ENCODE data around the gene GALK2. TPM values are rescaled to one million over a fixed set of nuclear protein-coding genes. Genes with fewer than 3 reads are reported as not detected.
"Not testable (repeated sequence)": the region's sequence is repeated elsewhere in the genome, so short reads cannot be mapped to it uniquely, and the experiment has no call there.

GALK2 gene
- total and polyA plus RNA-seq, 5 donors from 2014 or later, result 27.7 to 39.1 (median 29.7) TPM

GRCh38 chr15:49199666-49200065, 29.6 kb downstream of the GALK2 start:
- no peaks in the 10 kb centered on the region for H3K4me1 ChIP-seq (ENCODE audit: control insufficient read depth, insufficient read depth, low read length, poor library complexity, severe bottlenecking)
- H3K27me3 ChIP-seq (ENCODE audit: control insufficient read depth, insufficient read depth, low read length), result no peaks in the 10 kb centered on the region
- Mint-ChIP-seq H3K36me3 (peaks cover 28% of the 10 kb centered on the region), H3K9me3 (peaks cover 0 to 1% (median 0%) of the 10 kb centered on the region in 7 donors), H3K27me3 (no peaks in the 10 kb centered on the region), H3K27ac (peak overlapping the region in 1 of 3 donors; percentile 45), H3K4me3 (no peak overlapping the region), H3K4me1 (peaks cover 18 to 43% (median 25%) of the 10 kb centered on the region in 4 donors)
- no peak overlapping the region for H3K27ac ChIP-seq (ENCODE audit: insufficient read depth, low read length, poor library complexity, severe bottlenecking)
- H3K4me3 ChIP-seq (ENCODE audit: low read depth, low read length), result no peak overlapping the region
- ATAC-seq (ENCODE audit: low read depth in 2 of 2) (no peak), DNase-seq (no peak)
- no peaks in the 10 kb centered on the region for H3K9me3 ChIP-seq (ENCODE audit: control insufficient read depth in 2 of 2, low read length in 2 of 2)
- peaks cover 18% of the 10 kb centered on the region for H3K36me3 ChIP-seq (ENCODE audit: control insufficient read depth, insufficient read depth, low read length)

GRCh38 chr15:49200347-49200746, 30.3 kb downstream of the GALK2 start:
- H3K27me3 ChIP-seq (ENCODE audit: control insufficient read depth, insufficient read depth, low read length), result no peaks in the 10 kb centered on the region
- Mint-ChIP-seq H3K36me3 (peaks cover 35% of the 10 kb centered on the region), H3K27me3 (no peaks in the 10 kb centered on the region), H3K9me3 (peaks cover 0 to 8% (median under 1%) of the 10 kb centered on the region in 7 donors), H3K4me3 (no peak overlapping the region), H3K27ac (peak overlapping the region in 1 of 3 donors; percentile 45), H3K4me1 (peaks cover 17 to 42% (median 27%) of the 10 kb centered on the region in 4 donors)
- H3K27ac ChIP-seq (ENCODE audit: insufficient read depth, low read length, poor library complexity, severe bottlenecking), result no peak overlapping the region
- no peak for DNase-seq
- peaks cover 0 to 4% of the 10 kb centered on the region in 2 experiments for H3K9me3 ChIP-seq (ENCODE audit: control insufficient read depth in 2 of 2, low read length in 2 of 2)
- ATAC-seq (ENCODE audit: low read depth in 2 of 2), result no peak
- H3K4me1 ChIP-seq (ENCODE audit: control insufficient read depth, insufficient read depth, low read length, poor library complexity, severe bottlenecking), result no peaks in the 10 kb centered on the region
- peaks cover 18% of the 10 kb centered on the region for H3K36me3 ChIP-seq (ENCODE audit: control insufficient read depth, insufficient read depth, low read length)
- H3K4me3 ChIP-seq (ENCODE audit: low read depth, low read length), result no peak overlapping the region

- H3K36me3 ChIP-seq (ENCODE audit: control insufficient read depth, insufficient read depth, low read length), result peaks cover 20% of the 10 kb centered on the region
- not testable (repeated sequence) for H3K4me3 ChIP-seq (ENCODE audit: low read depth, low read length); ATAC-seq (ENCODE audit: low read depth in 2 of 2); H3K4me1 ChIP-seq (ENCODE audit: control insufficient read depth, insufficient read depth, low read length, poor library complexity, severe bottlenecking); H3K4me3 Mint-ChIP-seq; H3K27ac Mint-ChIP-seq; DNase-seq; H3K27ac ChIP-seq (ENCODE audit: insufficient read depth, low read length, poor library complexity, severe bottlenecking); H3K27me3 ChIP-seq (ENCODE audit: control insufficient read depth, insufficient read depth, low read length); H3K27me3 Mint-ChIP-seq
- H3K9me3 ChIP-seq (ENCODE audit: control insufficient read depth in 2 of 2, low read length in 2 of 2), result peaks cover 8 to 28% of the 10 kb centered on the region in 2 experiments
- Mint-ChIP-seq H3K4me1 (peaks cover 14 to 30% (median 24%) of the 10 kb centered on the region in 4 donors), H3K9me3 (peaks cover 8 to 58% (median 23%) of the 10 kb centered on the region in 7 donors), H3K36me3 (peaks cover 85% of the 10 kb centered on the region)
These were observed 38.1 kb downstream of the GALK2 start for GRCh38 chr15:49208102-49208501.

GRCh38 chr15:49212897-49213296, 42.9 kb downstream of the GALK2 start:
- Histone ChIP-seq H3K36me3 (ENCODE audit: control insufficient read depth, insufficient read depth, low read length) (peaks cover 21% of the 10 kb centered on the region), H3K4me3 (ENCODE audit: low read depth, low read length) (no peak overlapping the region), H3K27ac (ENCODE audit: insufficient read depth, low read length, poor library complexity, severe bottlenecking) (no peak overlapping the region), H3K27me3 (ENCODE audit: control insufficient read depth, insufficient read depth, low read length) (no peaks in the 10 kb centered on the region), H3K9me3 (ENCODE audit: control insufficient read depth in 2 of 2, low read length in 2 of 2) (peaks cover 8 to 19% of the 10 kb centered on the region in 2 experiments), H3K4me1 (ENCODE audit: control insufficient read depth, insufficient read depth, low read length, poor library complexity, severe bottlenecking) (no peaks in the 10 kb centered on the region)
- Mint-ChIP-seq H3K27me3 (no peaks in the 10 kb centered on the region), H3K9me3 (peaks cover 1 to 34% (median 21%) of the 10 kb centered on the region in 7 donors), H3K4me3 (no peak overlapping the region), H3K36me3 (peaks cover 75% of the 10 kb centered on the region), H3K4me1 (peaks cover 26 to 31% (median 29%) of the 10 kb centered on the region in 4 donors), H3K27ac (no peak overlapping the region)
- no peak for ATAC-seq (ENCODE audit: low read depth in 2 of 2)
- no peak for DNase-seq

GRCh38 chr15:49215768-49216739, 46.0 kb downstream of the GALK2 start:
- Histone ChIP-seq H3K9me3 (ENCODE audit: control insufficient read depth in 2 of 2, low read length in 2 of 2) (peaks cover 0 to 7% of the 10 kb centered on the region in 2 experiments), H3K27ac (ENCODE audit: insufficient read depth, low read length, poor library complexity, severe bottlenecking) (no peak overlapping the region), H3K4me3 (ENCODE audit: low read depth, low read length) (no peak overlapping the region), H3K36me3 (ENCODE audit: control insufficient read depth, insufficient read depth, low read length) (peaks cover 32% of the 10 kb centered on the region), H3K27me3 (ENCODE audit: control insufficient read depth, insufficient read depth, low read length) (no peaks in the 10 kb centered on the region), H3K4me1 (ENCODE audit: control insufficient read depth, insufficient read depth, low read length, poor library complexity, severe bottlenecking) (no peaks in the 10 kb centered on the region)
- Mint-ChIP-seq H3K4me1 (peaks cover 17 to 45% (median 23%) of the 10 kb centered on the region in 4 donors), H3K36me3 (peaks cover 76% of the 10 kb centered on the region), H3K27ac (peak overlapping the region in 1 of 3 donors; percentile 5), H3K9me3 (peaks cover 0 to 10% (median 6%) of the 10 kb centered on the region in 7 donors), H3K27me3 (no peaks in the 10 kb centered on the region), H3K4me3 (no peak overlapping the region)
- DNase-seq (no peak), ATAC-seq (ENCODE audit: low read depth in 2 of 2) (no peak)

GRCh38 chr15:49223536-49224274, 53.7 kb downstream of the GALK2 start:
- ATAC-seq (ENCODE audit: low read depth in 2 of 2) (no peak), DNase-seq (no peak)
- H3K27me3 ChIP-seq (ENCODE audit: control insufficient read depth, insufficient read depth, low read length), result no peaks in the 10 kb centered on the region
- no peak overlapping the region for H3K4me3 Mint-ChIP-seq
- H3K27me3 Mint-ChIP-seq, result no peaks in the 10 kb centered on the region
- H3K4me3 ChIP-seq (ENCODE audit: low read depth, low read length), result no peak overlapping the region
- H3K9me3 ChIP-seq (ENCODE audit: control insufficient read depth in 2 of 2, low read length in 2 of 2), result peaks cover 8 to 9% of the 10 kb centered on the region in 2 experiments
- peaks cover 29 to 39% (median 32%) of the 10 kb centered on the region in 4 donors for H3K4me1 Mint-ChIP-seq
- peaks cover 75% of the 10 kb centered on the region for H3K36me3 Mint-ChIP-seq
- no peak overlapping the region for H3K27ac ChIP-seq (ENCODE audit: insufficient read depth, low read length, poor library complexity, severe bottlenecking)
- H3K27ac Mint-ChIP-seq, result no peak overlapping the region
- peaks cover 0 to 14% (median 3%) of the 10 kb centered on the region in 7 donors for H3K9me3 Mint-ChIP-seq
- no peaks in the 10 kb centered on the region for H3K4me1 ChIP-seq (ENCODE audit: control insufficient read depth, insufficient read depth, low read length, poor library complexity, severe bottlenecking)
- H3K36me3 ChIP-seq (ENCODE audit: control insufficient read depth, insufficient read depth, low read length), result peaks cover 36% of the 10 kb centered on the region

GRCh38 chr15:49225572-49226281, 55.7 kb downstream of the GALK2 start:
- ATAC-seq (ENCODE audit: low read depth in 2 of 2) (no peak), DNase-seq (no peak)
- H3K36me3 Mint-ChIP-seq, result peaks cover 71% of the 10 kb centered on the region
- H3K36me3 ChIP-seq (ENCODE audit: control insufficient read depth, insufficient read depth, low read length), result peaks cover 28% of the 10 kb centered on the region
- no peak overlapping the region for H3K27ac ChIP-seq (ENCODE audit: insufficient read depth, low read length, poor library complexity, severe bottlenecking)
- H3K4me1 ChIP-seq (ENCODE audit: control insufficient read depth, insufficient read depth, low read length, poor library complexity, severe bottlenecking), result no peaks in the 10 kb centered on the region
- no peak overlapping the region for H3K4me3 Mint-ChIP-seq
- peak overlapping the region in 1 of 3 donors; percentile 50 for H3K27ac Mint-ChIP-seq
- H3K27me3 Mint-ChIP-seq, result no peaks in the 10 kb centered on the region
- peaks cover 0 to 14% (median 3%) of the 10 kb centered on the region in 7 donors for H3K9me3 Mint-ChIP-seq
- H3K4me3 ChIP-seq (ENCODE audit: low read depth, low read length), result no peak overlapping the region
- no peaks in the 10 kb centered on the region for H3K27me3 ChIP-seq (ENCODE audit: control insufficient read depth, insufficient read depth, low read length)
- H3K9me3 ChIP-seq (ENCODE audit: control insufficient read depth in 2 of 2, low read length in 2 of 2), result peaks cover 8 to 9% of the 10 kb centered on the region in 2 experiments
- H3K4me1 Mint-ChIP-seq, result peaks cover 19 to 44% (median 36%) of the 10 kb centered on the region in 4 donors
